GM12891 (cell line): ENCODE measurements around the gene TENM4.

Experiments used
- PAX5 ChIP-seq: IDR thresholded peaks from 2 replicates; pipeline ENCODE4 v1.6.1; 2011; ENCODE audit warnings: low read length, moderate library complexity, mild to moderate bottlenecking; ENCODE audit not compliant: insufficient read depth, severe bottlenecking
- POLR2A ChIP-seq: IDR thresholded peaks from 2 replicates; pipeline ENCODE4 v1.6.1; 2011; ENCODE audit warnings: low read depth, low read length, control low read depth
- POLR2AphosphoS5 ChIP-seq: IDR thresholded peaks from 2 replicates; pipeline ENCODE4 v1.6.1; 2011; ENCODE audit warnings: low read depth, low read length, control low read depth
- SPI1 ChIP-seq: IDR thresholded peaks from 2 replicates; pipeline ENCODE4 v1.6.1; 2011; ENCODE audit warnings: low read depth, low read length, control low read depth
- TAF1 ChIP-seq: IDR thresholded peaks from 2 replicates; pipeline ENCODE4 v1.6.1; 2011; ENCODE audit warnings: low read depth, low read length, control low read depth

DNA sequence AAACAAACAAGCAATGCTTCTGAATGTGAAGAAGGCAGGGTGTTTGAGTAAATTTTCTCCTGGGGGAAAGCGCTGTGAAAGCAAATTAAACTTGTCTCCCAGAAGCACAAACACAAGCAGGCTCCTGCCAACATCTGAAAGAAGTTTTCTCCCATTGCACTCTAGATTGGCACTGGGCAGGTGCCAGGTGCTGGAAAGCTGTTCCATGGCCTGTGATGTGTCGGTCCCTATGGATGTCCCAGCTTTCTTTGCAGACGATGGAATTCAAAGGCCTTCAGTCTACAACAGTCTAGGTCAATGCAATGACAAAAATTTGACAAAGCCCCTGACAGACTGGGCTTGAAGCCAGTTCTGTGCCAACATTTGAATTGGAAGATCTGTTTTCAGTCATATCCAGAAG lies 620.1 kb downstream of the TENM4 start:
- TF ChIP-seq POLR2A (no peak), POLR2AphosphoS5 (no peak), TAF1 (no peak), PAX5 (no peak), SPI1 (no peak)
